GM18526 (cell line): ENCODE measurements around the gene MAS1.

ENCODE experiments used
- POLR2A ChIP-seq: IDR thresholded peaks from 3 replicates; pipeline ENCODE4 v1.6.1; 2011; ENCODE audit not compliant: insufficient read length; ENCODE audit errors: extremely low read depth

Gene MAS1

GRCh38 chr6:159876242-159876641, 14.5 kb upstream of the MAS1 start:
- TF ChIP-seq POLR2A: no peak

DNA sequence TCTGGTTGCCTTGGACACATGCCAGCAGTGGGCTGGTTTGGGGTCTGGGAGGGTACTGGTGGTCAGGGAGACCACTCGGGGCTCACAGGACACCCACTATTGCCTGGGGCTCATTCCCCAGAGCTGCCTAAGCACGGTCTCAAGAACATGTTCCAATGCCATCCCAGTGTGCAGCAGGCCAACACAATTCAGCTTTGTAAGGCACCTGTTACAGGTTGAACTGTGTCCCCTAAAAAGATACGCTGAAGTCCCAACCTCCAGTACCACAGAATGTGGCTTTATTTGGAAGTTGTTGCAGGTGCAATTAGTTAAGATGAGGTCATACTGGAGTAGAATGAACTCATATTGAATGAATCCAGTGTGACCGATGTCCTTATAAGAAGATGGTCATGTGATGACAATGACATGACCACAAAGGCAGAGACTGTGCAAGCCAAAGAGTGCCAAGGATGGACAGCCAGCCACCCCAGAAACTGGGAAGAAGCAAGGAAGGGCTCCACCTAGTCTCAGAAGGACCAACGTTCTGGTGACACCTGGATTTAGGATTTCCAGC, 13.5 kb upstream of the MAS1 start:
- no peak for TF ChIP-seq POLR2A

DNA sequence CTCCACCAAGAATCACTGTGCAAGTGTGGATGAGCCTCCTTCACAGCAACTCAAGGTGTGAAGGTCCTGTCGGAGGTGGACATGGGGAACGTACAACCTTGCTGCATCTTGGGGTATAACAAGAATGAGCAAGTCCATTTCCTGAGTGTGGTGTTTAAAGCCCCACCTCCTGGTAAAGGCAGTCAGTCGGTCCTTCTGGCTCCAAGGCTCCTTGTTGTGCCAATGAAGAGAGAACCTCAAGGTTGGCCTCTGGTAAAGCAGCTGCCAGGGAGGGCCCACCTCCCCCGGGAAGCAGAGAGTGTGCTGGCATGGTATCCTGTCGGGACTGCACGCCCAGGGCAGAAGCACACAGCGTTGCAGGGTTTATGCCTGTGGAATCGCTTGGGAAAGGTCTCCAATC, 12.4 kb upstream of the MAS1 start:
- no peak for TF ChIP-seq POLR2A

DNA sequence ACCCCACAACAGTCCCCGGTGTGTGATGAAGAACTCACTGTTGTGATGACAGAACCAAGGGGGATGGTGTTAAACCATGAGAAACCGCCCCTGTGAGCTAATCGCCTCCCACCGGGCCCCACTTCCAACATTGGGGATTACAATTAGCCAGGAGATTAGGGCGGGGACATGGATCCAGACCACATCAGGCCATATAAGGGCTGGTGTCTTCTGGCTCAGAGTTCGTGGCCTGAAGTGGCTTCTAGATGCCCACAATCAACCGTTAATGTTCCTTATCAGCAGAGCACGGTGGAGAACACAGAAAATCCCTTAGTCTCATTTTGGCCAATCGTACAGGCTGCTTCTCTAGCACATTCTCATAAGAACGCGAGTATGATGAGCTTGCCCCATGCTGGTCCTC, 10.9 kb upstream of the MAS1 start:
- no peak for TF ChIP-seq POLR2A

- TF ChIP-seq POLR2A: no peak
Observed at GRCh38 chr6:159880412-159880975, 10.3 kb upstream of the MAS1 start.

GRCh38 chr6:159884720-159885119, 6.1 kb upstream of the MAS1 start:
- TF ChIP-seq POLR2A: no peak

DNA sequence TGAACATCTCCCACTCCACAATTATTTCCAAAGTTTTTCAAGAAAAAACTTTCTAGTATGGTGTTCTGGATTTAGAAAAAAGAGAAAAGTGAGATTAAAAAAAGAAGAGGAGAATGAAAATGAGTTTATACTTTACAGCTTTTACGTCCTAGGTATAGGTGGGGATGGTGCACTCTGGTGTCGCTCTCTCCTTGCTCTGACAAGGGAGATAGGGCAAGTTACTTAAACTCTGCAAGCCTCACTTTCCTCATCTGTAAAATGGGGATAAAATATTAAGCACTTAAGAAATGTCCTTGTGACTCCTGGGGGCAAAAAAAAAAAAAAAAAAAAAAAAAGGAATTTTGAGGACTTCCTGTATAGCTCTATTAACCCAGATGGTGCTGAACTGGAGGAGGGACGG, 4.5 kb upstream of the MAS1 start:
- TF ChIP-seq POLR2A: no peak

DNA sequence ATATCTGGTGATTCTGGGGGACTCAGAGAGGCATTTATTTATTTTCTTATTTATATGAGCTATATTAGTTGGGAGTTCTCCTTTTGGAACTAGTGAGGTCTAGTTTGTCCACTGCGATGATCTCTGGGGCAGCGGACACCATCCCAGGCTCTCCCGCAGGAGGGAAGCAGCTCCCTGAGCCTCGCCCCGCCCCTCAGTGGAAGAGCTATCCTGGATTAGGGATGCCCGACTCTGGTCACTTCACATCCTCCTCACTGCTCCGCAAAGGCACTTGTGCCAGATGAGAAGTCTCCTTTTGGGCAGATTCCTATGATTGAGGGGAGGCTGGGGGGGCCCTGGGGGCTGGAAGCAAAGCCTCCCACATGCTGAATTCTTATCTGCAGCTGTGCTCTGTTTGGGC, 3.6 kb upstream of the MAS1 start:
- TF ChIP-seq POLR2A: no peak

DNA sequence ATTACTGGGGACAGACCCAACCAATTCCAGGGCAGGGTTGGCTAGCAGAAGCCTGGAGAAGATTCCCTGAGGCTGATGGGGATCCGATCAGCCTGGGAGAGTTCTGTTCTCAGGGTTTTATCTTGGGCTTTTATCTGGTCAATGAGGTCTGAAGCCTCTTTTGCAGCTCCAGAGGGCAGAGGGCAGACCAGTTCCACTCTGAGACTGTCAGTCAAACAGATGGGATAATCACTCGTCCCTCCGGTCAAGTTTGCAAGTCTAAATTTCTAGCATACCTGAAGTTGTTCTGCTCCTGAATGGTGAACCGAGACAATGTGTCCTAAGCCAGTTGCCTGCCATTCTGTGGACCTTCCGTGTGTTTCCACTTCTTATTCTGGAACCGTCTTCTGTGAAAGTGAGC, 3.0 kb upstream of the MAS1 start:
- no peak for TF ChIP-seq POLR2A

GRCh38 chr6:159890201-159890600, 587 bp upstream of the MAS1 start:
- no peak for TF ChIP-seq POLR2A

DNA sequence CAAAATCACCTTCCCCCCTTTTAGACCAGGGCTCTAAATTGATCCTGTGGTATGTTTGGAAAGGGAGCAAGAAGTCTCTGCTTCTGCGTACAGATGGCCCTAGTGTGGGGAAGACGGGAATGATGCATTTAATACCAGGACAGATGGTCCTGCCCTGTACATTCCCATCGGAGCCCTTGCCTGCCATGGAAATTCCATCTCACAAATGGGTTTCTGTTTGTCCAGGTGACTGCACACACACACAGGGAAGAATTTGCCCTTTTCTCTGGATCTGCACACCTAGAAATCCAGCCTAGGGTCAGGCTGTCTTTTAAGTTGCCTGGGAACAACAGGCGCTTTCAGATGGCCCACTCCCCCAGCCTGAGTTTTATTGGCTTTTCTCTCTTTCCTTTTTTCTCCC, 1.3 kb downstream of the MAS1 start:
- no peak for TF ChIP-seq POLR2A

DNA sequence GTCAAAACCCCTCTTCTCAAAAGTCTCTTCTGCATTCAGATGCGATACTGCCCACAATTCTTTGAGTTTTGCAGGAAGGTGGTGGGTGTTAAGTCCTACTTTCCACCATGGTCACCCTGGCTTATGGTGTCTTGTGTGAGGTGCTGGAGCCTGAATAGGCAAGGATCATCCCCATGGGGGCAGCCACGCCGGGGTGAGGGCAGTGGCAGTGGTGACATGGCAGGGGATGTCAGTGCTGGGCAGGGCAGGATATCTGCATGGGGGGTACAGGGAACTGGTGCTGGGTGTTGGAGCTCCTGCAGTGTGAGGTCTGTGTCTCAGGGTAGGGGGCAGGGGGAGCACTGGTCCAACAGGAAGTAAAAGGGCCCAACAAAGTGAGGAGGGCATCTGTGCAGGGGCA, 2.3 kb downstream of the MAS1 start:
- TF ChIP-seq POLR2A: no peak

- TF ChIP-seq POLR2A: no peak
Observed at GRCh38 chr6:159894991-159895390, 4.2 kb downstream of the MAS1 start.

- TF ChIP-seq POLR2A: no peak
Observed at GRCh38 chr6:159897603-159898002, 6.8 kb downstream of the MAS1 start.

DNA sequence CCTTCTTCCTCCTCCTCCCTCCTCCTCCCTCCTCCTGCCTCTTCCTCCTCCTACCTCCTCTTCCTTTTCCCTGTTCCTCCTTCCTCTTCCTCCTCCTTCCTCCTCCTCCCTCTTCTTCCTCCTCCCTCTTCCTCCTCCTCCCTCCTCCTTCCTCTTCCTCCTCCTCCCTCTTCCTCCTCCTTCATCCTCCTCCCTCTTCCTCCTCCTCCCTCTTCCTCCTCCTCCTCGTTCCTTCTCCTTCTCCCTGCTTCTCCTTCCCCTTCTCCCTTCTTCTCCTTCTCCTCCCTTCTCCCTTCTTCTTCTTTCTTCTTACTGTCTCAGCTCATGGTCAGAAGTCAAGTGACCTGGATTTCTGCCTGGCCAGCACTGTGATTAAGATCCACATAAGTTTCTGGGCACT, 7.7 kb downstream of the MAS1 start:
- no peak for TF ChIP-seq POLR2A

DNA sequence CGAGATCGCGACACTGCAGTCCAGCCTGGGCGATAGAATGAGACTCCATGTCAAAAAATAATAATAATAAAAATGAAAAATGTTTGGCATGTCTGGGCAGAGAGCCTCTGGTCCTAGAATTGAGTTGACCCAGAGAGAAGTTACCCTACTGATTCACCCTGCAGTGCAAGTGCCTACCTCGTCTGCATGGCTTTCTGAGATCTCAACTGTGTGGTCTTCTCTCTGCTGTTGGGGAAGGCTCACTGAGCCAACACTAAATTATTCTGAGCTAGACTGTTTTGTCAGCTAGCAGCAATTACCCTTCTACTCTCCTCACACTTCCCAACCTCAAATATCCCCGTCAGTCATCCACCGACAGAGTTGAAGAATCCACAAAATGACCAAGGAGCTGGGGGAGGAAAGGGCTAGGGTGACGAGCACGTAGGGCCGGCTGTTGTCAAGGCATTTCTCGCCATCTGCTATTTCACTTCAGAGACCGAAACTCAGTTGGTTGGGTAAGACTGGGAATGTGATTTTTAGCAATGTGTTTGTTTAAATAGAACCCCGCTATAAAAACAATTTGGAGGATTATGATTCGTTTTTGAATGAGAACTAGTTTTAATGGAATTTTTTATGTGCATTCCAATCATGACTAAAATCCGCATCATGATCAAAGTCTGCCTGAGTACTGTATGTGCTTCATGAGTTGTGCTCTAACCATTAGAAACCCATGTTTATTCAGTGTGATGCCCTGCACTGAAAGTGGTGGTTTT, 9.4 kb downstream of the MAS1 start:
- no peak for TF ChIP-seq POLR2A

- TF ChIP-seq POLR2A: no peak
Observed at GRCh38 chr6:159902620-159903019, 11.8 kb downstream of the MAS1 start.

- TF ChIP-seq POLR2A: no peak
Observed at GRCh38 chr6:159904497-159904911, 13.7 kb downstream of the MAS1 start.

- TF ChIP-seq POLR2A: no peak
Observed at GRCh38 chr6:159906400-159906799, 15.6 kb downstream of the MAS1 start.
